OCI-LY7 (cell line): Measurements from ENCODE around the gene TIMM17B. TPM values are rescaled to one million over a fixed set of nuclear protein-coding genes. Genes with fewer than 3 reads are reported as not detected.
A peak's percentile ranks its signal among the peaks of the same experiment; 100 is the strongest.

Experiments
- BruUV-seq: library from RNA; stranded (reverse); fragments of 400-500 nt; replicated peaks from 2 replicates; lab custom pipeline; 2021; lab: Mats Ljungman, UMichigan
- CTCF ChIA-PET: fragments of 300-600 bp; sonication (Branson Sonifier 250); formaldehyde crosslinking; loops from one replicate; lab custom pipeline; 2022; ENCODE audit warnings: antibody characterized with exemption; ENCODE audit not compliant: unreplicated experiment; lab: Charles Lee
- POLR2A ChIA-PET: fragments of 300-600 bp; sonication (Branson Sonifier 250); formaldehyde crosslinking; loops from one replicate; lab custom pipeline; 2022; ENCODE audit warnings: antibody characterized with exemption; lab: Charles Lee
- DNase-seq: peaks from one replicate; pipeline ENCODE4 v3.0.0-alpha.2; 2015; ENCODE audit warnings: low spot score
- H2AFZ ChIP-seq: fragments of 200-600 bp; sonication (generic), shearing (Covaris generic); 2 replicates; pipeline ENCODE4 v1.6.1; 2014; ENCODE audit warnings: mild to moderate bottlenecking, antibody characterized with exemption, low read length, moderate library complexity
- H3K27ac ChIP-seq: fragments of 200-600 bp; sonication (generic); 2 replicates; pipeline ENCODE4 v1.5.1; 2014; ENCODE audit warnings: mixed run types, low read depth, mild to moderate bottlenecking, moderate library complexity, low read length, inconsistent platforms; ENCODE audit not compliant: poor library complexity, severe bottlenecking
- H3K36me3 ChIP-seq: fragments of 200-600 bp; sonication (generic); 2 replicates; pipeline ENCODE4 v1.6.1; 2014; ENCODE audit warnings: mild to moderate bottlenecking, antibody characterized with exemption, low read length, moderate library complexity, mixed read lengths; ENCODE audit not compliant: insufficient read depth
- H3K4me1 ChIP-seq: fragments of 200-600 bp; sonication (generic); 2 replicates; pipeline ENCODE4 v1.5.1; 2014; ENCODE audit warnings: mild to moderate bottlenecking, low read length; ENCODE audit not compliant: insufficient read depth, poor library complexity, severe bottlenecking
- H3K4me2 ChIP-seq: fragments of 200-600 bp; sonication (generic); 2 replicates; pipeline ENCODE4 v1.6.1; 2014; ENCODE audit warnings: mild to moderate bottlenecking, low read length
- H3K4me3 ChIP-seq: fragments of 200-600 bp; sonication (generic); 2 replicates; pipeline ENCODE4 v1.5.1; 2014; ENCODE audit warnings: mild to moderate bottlenecking, low read depth, low read length; ENCODE audit not compliant: poor library complexity, severe bottlenecking
- H3K79me2 ChIP-seq: fragments of 200-600 bp; sonication (generic); 2 replicates; pipeline ENCODE4 v1.6.1; 2016; ENCODE audit warnings: low read depth, mild to moderate bottlenecking, low read length, moderate library complexity, mixed read lengths; ENCODE audit not compliant: insufficient read depth
- H3K9me2 ChIP-seq: fragments of 200-600 bp; sonication (generic); 2 replicates; pipeline ENCODE4 v1.6.1; 2016; ENCODE audit warnings: mild to moderate bottlenecking, low read length, mixed read lengths; ENCODE audit not compliant: insufficient read depth
- H3K9me3 ChIP-seq: fragments of 200-600 bp; sonication (generic); 2 replicates; pipeline ENCODE4 v1.6.1; 2014; ENCODE audit warnings: mild to moderate bottlenecking, mixed run types, low read length, mixed read lengths
- H4K20me1 ChIP-seq: fragments of 200-600 bp; sonication (generic); 2 replicates; pipeline ENCODE4 v1.6.1; 2014; ENCODE audit warnings: mild to moderate bottlenecking, antibody characterized with exemption, low read length, moderate library complexity, mixed read lengths; ENCODE audit not compliant: insufficient read depth
- CTCF ChIP-seq: fragments of 200-600 bp; sonication (generic); conservative IDR thresholded peaks from 2 replicates; pipeline ENCODE4 v1.5.1; 2014; ENCODE audit warnings: mild to moderate bottlenecking, antibody characterized with exemption, low read length, moderate library complexity, mixed read lengths
- EZH2phosphoT487 ChIP-seq: fragments of 200-600 bp; sonication (generic); IDR thresholded peaks from 2 replicates; pipeline ENCODE4 v1.6.1; 2018; ENCODE audit warnings: low read depth, borderline replicate concordance, mild to moderate bottlenecking, mixed run types, antibody characterized with exemption, low read length, moderate library complexity, mixed read lengths
- intact Hi-C: fragments of 100-400 bp; cut with micrococcal nuclease; formaldehyde crosslinking; loops from one replicate; pipeline ENCODE4 v1.10.0; 2022; ENCODE audit not compliant: unreplicated experiment
- total RNA-seq, 2 experiments: library from RNA; depleted of rRNA in 1 of 2; stranded (reverse); fragments of >200 nt in 1 of 2; shearing (Covaris generic) in 1 of 2; gene quantifications; 2 replicates each; pipeline ENCODE4 v1.2.3, GENCODE V29; 2014 to 2022

TIMM17B gene
- total RNA-seq, 2 experiments from 2014 or later: 79.3 to 83.3 TPM

DNA sequence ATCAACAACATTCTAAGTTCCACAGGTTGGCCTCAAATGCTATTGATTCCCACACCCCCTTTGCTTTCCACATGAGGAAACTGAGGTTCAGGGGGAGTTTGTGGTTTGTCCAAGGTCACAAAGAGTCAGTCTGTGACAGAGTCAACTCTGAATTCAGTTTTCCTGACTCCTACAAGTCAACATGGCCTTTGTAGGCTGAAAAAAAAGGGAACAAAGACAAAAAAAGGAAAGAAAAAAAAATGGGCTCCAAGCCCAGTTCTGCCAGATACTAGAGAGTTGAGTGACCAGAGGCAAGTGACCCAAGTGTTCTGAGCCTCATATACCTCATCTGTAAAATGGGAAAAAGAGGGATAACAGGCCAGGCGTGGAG lies 37.7 kb upstream of the TIMM17B start:
- Histone ChIP-seq H3K4me1 (peaks cover 69% of the 10 kb centered on the region), H2AFZ (no peak overlapping the region), H4K20me1 (no peaks in the 10 kb centered on the region), H3K9me2 (no peaks in the 10 kb centered on the region), H3K4me2 (0 out of 2 replicates have a peak overlapping the region, but pooled peaks have one; percentile 13), H3K4me3 (no peak overlapping the region), H3K9me3 (no peaks in the 10 kb centered on the region), H3K79me2 (peaks cover 23% of the 10 kb centered on the region; the same call in 1 of the 2 replicates), H3K27ac (peak overlapping the region; percentile 75), H3K36me3 (peaks cover 63% of the 10 kb centered on the region)
- CTCF ChIA-PET: no interaction called here
- POLR2A ChIA-PET: no interaction called here
- intact Hi-C loops: loop anchor here (5.0 kb wide), 2 partner anchors 38 to 258 kb away; partner anchors contain the start of genes PQBP1 and TIMM17B
- no TSS peak for BruUV-seq
- DNase-seq: no peak
- TF ChIP-seq CTCF (no peak), EZH2phosphoT487 (no peak)

DNA sequence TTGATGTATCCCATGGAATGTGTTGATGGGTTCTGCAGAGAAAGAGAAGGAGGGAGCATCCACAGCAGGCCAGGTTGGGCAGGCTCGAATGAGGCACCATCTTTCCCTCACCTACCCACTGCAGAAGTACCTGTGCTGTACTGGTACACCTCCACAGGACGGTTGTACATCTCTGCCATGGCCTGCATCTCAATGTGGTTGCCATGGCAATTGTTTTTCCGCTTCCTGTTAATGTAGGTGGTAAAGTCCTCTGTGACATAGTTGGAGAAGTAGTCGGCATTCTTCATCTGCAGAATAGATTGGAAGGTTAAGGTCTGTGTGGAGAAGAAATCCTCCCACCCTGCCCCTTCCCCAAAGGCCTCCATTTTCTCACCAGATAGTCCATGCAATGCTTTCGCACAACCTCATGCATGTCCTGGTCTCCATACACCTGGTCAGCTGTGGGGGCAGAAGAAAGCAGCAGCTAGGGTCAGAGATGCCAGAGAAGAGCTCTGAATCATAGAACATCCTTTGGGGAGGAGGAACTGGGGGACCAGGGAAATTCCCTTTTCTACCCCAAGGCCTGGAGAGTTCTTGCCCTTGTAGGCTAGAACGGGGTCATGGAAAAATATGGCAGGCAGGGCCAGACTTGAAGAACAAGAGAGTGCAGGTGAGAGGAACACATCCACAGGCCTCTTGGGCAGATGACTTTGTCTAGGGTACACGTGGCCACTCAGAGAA lies 37.2 kb upstream of the TIMM17B start:
- H3K9me2 ChIP-seq: no peaks in the 10 kb centered on the region
- H3K79me2 ChIP-seq: peaks cover 22% of the 10 kb centered on the region; the same call in 1 of the 2 replicates
- no peak for TF ChIP-seq EZH2phosphoT487
- TF ChIP-seq CTCF: no peak
- intact Hi-C loops: loop anchor here (5.0 kb wide), 2 partner anchors 37 to 257 kb away; partner anchors contain the start of genes PQBP1 and TIMM17B
- no peak for DNase-seq
- H3K4me3 ChIP-seq: no peak overlapping the region
- ChIA-PET CTCF (no interaction called here), POLR2A (interaction anchor here (0.6 kb wide), 1 partner anchor 23 kb away, joined by 3 read pairs; no protein-coding TSS in a partner anchor)
- H4K20me1 ChIP-seq: no peaks in the 10 kb centered on the region
- H2AFZ ChIP-seq: no peak overlapping the region
- H3K36me3 ChIP-seq: peaks cover 62% of the 10 kb centered on the region
- H3K4me1 ChIP-seq: peaks cover 64% of the 10 kb centered on the region
- BruUV-seq: no TSS peak
- H3K4me2 ChIP-seq: peak overlapping the region; percentile 30; the same call in 1 of the 2 replicates
- peak overlapping the region; percentile 75 for H3K27ac ChIP-seq
- H3K9me3 ChIP-seq: no peaks in the 10 kb centered on the region

GRCh38 chrX:48933757-48934156 lies 36.2 kb upstream of the TIMM17B start:
- no peak overlapping the region for H3K4me3 ChIP-seq
- intact Hi-C loops: no loop called here
- peaks cover 22% of the 10 kb centered on the region; the same call in 1 of the 2 replicates for H3K79me2 ChIP-seq
- H3K4me2 ChIP-seq: peak overlapping the region; percentile 30
- H2AFZ ChIP-seq: no peak overlapping the region
- CTCF ChIA-PET: no interaction called here
- H3K36me3 ChIP-seq: peaks cover 66% of the 10 kb centered on the region
- POLR2A ChIA-PET: no interaction called here
- H4K20me1 ChIP-seq: no peaks in the 10 kb centered on the region
- TF ChIP-seq CTCF (no peak), EZH2phosphoT487 (no peak)
- peak overlapping the region; percentile 75 for H3K27ac ChIP-seq
- no TSS peak for BruUV-seq
- H3K9me3 ChIP-seq: no peaks in the 10 kb centered on the region
- H3K4me1 ChIP-seq: peaks cover 56% of the 10 kb centered on the region
- H3K9me2 ChIP-seq: no peaks in the 10 kb centered on the region
- no peak for DNase-seq
